Keratinocyte (primary cell): ENCODE data around the gene HOXB13.

Source experiments
- EZH2 ChIP-seq: IDR thresholded peaks from one replicate; pipeline ENCODE4 v1.6.1; 2012; ENCODE audit warnings: inconsistent platforms, mild to moderate bottlenecking, low read length, moderate library complexity
- TF ChIP-seq, protein P1 (sequence below), 3 experiments: IDR thresholded peaks in 1 of 3; conservative IDR thresholded peaks in 1 of 3; optimal IDR thresholded peaks in 1 of 3; 2 replicates in 2 of 3; 3 replicates in 1 of 3; pipeline versions ENCODE3 to v1.5.1; 2011; ENCODE audit warnings: low read length in 3 of 3, mild to moderate bottlenecking in 3 of 3, moderate library complexity in 2 of 3, control low read depth in 1 of 3, inconsistent platforms in 1 of 3; ENCODE audit not compliant: insufficient read depth in 2 of 3; ENCODE audit errors: extremely low read depth in 1 of 3

DNA sequence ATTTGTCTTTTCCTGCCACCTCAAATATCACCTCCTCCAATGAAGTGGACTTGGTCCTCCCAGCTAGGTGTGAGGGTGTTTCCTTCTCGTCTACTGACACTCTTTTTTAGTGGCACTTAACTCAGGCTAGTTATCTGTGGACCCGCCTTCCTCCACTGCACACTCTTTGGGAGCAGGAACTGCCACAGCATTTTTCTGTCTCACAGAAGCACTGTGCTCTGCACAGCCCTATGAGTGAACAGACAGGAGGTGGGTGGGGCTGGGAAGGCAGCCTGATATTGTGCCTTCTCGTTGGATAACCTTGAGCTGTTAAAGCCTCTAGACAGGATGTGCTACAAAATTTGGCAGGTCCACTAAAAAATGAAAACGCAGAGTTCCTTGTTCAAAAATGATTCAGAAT, 31.9 kb upstream of the HOXB13 start:
- TF ChIP-seq, protein P1, sequence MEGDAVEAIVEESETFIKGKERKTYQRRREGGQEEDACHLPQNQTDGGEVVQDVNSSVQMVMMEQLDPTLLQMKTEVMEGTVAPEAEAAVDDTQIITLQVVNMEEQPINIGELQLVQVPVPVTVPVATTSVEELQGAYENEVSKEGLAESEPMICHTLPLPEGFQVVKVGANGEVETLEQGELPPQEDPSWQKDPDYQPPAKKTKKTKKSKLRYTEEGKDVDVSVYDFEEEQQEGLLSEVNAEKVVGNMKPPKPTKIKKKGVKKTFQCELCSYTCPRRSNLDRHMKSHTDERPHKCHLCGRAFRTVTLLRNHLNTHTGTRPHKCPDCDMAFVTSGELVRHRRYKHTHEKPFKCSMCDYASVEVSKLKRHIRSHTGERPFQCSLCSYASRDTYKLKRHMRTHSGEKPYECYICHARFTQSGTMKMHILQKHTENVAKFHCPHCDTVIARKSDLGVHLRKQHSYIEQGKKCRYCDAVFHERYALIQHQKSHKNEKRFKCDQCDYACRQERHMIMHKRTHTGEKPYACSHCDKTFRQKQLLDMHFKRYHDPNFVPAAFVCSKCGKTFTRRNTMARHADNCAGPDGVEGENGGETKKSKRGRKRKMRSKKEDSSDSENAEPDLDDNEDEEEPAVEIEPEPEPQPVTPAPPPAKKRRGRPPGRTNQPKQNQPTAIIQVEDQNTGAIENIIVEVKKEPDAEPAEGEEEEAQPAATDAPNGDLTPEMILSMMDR (optimal IDR thresholded peaks at IDR 0.05 in 1 of 3, IDR thresholded peaks at IDR 0.05 in 1 of 3, conservative IDR thresholded peaks at IDR 0.05 in 1 of 3; ENCODE audit: extremely low read depth in 1 of 3, insufficient read depth in 2 of 3, low read length in 3 of 3), result no peak
- TF ChIP-seq EZH2, result no peak
